ENCODE results near the gene RFPL3.

DNA sequence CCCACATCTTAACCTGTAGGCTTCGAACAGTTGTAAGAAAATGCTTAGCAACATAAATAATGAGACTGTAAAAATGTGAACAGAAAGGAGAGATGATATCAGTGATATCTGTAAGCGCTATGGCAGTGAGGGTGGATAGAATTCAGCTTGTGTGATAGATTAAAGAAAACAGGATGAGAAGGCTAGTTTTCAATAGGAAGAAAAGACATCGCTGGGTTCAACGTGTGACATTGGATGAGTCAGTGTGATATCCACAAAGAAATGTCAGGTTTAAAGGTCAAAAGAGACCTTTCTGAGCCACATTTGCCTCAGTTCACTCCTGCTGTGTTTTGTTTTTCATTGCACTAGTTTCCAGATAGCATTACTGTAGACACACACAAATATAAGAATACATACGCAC is 13.7 kb upstream of the RFPL3 start:
- TF ChIP-seq POLR2A (IDR thresholded peaks at IDR 0.05; ENCODE audit: low read length): no peak
- TF ChIP-seq GATA1 (IDR thresholded peaks at IDR 0.05; ENCODE audit: low read depth, low read length): no peak
